SU-DHL-6 (cell line): ENCODE measurements around the gene CADPS.

ENCODE experiments used
- EZH2phosphoT487 ChIP-seq: fragments of 200-600 bp; sonication (generic), shearing (Covaris generic); conservative IDR thresholded peaks from 2 replicates; pipeline ENCODE4 v1.6.1; 2018; ENCODE audit warnings: mild to moderate bottlenecking, antibody characterized with exemption, low read length, moderate library complexity, mixed read lengths
- TF ChIP-seq, protein P1 (sequence below): fragments of 200-600 bp; sonication (generic); IDR thresholded peaks from one replicate; pipeline ENCODE4 v1.5.1; 2017; ENCODE audit warnings: antibody characterized with exemption, mild to moderate bottlenecking, low read length, moderate library complexity; ENCODE audit not compliant: insufficient read depth, poor library complexity, severe bottlenecking

DNA sequence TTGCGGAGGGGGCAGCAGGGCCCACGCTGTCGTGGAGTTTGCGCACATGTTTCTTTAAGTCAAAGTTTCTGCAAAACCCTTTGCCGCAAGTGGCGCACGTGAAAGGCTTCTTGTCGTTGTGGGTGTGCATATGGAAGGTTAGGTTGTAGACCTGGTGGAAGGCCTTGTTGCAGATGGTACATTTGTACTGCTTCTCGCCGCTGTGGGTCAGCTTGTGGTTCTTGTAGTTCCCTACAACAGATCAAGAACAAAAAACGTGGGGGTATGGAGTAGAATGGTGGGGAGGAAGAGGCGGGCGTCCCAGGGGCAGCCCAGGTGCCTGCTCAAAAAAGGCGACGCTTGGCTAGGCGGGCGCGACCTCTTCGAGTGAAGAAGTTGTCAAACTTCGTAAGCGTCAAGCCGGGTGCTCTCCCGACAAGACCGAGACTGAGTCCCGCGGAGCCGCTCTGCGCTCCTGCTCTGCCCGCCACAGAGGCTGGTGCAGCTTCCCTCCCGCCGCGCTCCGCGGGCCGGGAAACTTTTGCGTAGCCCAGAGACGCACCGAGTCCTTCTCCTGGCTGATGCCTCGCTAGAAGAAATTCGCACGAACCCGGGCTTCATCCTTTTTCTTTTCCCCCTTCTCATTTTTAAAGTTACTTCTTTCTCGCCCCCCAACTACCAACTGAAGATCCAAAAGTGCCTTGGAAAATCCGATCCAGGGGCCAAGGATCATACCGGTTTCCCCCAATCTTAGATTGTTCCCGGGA is 504.9 kb downstream of the CADPS start:
- TF ChIP-seq, protein P1, sequence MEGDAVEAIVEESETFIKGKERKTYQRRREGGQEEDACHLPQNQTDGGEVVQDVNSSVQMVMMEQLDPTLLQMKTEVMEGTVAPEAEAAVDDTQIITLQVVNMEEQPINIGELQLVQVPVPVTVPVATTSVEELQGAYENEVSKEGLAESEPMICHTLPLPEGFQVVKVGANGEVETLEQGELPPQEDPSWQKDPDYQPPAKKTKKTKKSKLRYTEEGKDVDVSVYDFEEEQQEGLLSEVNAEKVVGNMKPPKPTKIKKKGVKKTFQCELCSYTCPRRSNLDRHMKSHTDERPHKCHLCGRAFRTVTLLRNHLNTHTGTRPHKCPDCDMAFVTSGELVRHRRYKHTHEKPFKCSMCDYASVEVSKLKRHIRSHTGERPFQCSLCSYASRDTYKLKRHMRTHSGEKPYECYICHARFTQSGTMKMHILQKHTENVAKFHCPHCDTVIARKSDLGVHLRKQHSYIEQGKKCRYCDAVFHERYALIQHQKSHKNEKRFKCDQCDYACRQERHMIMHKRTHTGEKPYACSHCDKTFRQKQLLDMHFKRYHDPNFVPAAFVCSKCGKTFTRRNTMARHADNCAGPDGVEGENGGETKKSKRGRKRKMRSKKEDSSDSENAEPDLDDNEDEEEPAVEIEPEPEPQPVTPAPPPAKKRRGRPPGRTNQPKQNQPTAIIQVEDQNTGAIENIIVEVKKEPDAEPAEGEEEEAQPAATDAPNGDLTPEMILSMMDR: no peak
- no peak for TF ChIP-seq EZH2phosphoT487
